CD4-positive, alpha-beta T cell treated with Interleukin-4 for 4 hours (primary cell): ENCODE data around the gene CEP164.
"Not testable (repeated sequence)": the region's sequence is repeated elsewhere in the genome, so short reads cannot be mapped to it uniquely, and the experiment has no call there.

Experiments
- DNase-seq: peaks from one replicate; pipeline ENCODE4 v3.0.0-alpha.2; 2020

The CEP164 gene

GRCh38 chr11:117399100-117399840 is 71.6 kb downstream of the CEP164 start:
- DNase-seq = not testable (repeated sequence)

GRCh38 chr11:117405898-117406297 is 78.2 kb downstream of the CEP164 start:
- not testable (repeated sequence) for DNase-seq

GRCh38 chr11:117407016-117407415 is 79.4 kb downstream of the CEP164 start:
- DNase-seq = no peak

GRCh38 chr11:117408356-117408755 is 80.7 kb downstream of the CEP164 start:
- no peak for DNase-seq

- no peak for DNase-seq
These were observed 81.9 kb downstream of the CEP164 start for GRCh38 chr11:117409511-117409910.

- DNase-seq = no peak
These were observed 82.6 kb downstream of the CEP164 start for GRCh38 chr11:117410238-117410637.

GRCh38 chr11:117410861-117411710 is 83.4 kb downstream of the CEP164 start:
- no peak for DNase-seq

- no peak for DNase-seq
These were observed 84.1 kb downstream of the CEP164 start for GRCh38 chr11:117411736-117412135.

- DNase-seq = no peak
These were observed 84.5 kb downstream of the CEP164 start for GRCh38 chr11:117412176-117412575.

- no peak for DNase-seq
These were observed 85.1 kb downstream of the CEP164 start for GRCh38 chr11:117412653-117413275.

- DNase-seq = no peak
These were observed 86.0 kb downstream of the CEP164 start for GRCh38 chr11:117413616-117414015.

- no peak for DNase-seq
These were observed 87.1 kb downstream of the CEP164 start for GRCh38 chr11:117414724-117415123.

- DNase-seq = no peak
These were observed 87.8 kb downstream of the CEP164 start for GRCh38 chr11:117415358-117415896.

GRCh38 chr11:117417342-117417741 is 89.7 kb downstream of the CEP164 start:
- no peak for DNase-seq

- no peak for DNase-seq
These were observed 90.2 kb downstream of the CEP164 start for GRCh38 chr11:117417856-117418255.

- DNase-seq = no peak
These were observed 91.3 kb downstream of the CEP164 start for GRCh38 chr11:117418737-117419481.

GRCh38 chr11:117419482-117420142 is 92.0 kb downstream of the CEP164 start:
- no peak for DNase-seq

GRCh38 chr11:117420143-117420485 is 92.5 kb downstream of the CEP164 start:
- no peak for DNase-seq

GRCh38 chr11:117420598-117420997 is 92.9 kb downstream of the CEP164 start:
- no peak for DNase-seq

GRCh38 chr11:117421041-117421440 is 93.4 kb downstream of the CEP164 start:
- no peak for DNase-seq

- no peak for DNase-seq
These were observed 93.8 kb downstream of the CEP164 start for GRCh38 chr11:117421476-117421875.

- no peak for DNase-seq
These were observed 95.5 kb downstream of the CEP164 start for GRCh38 chr11:117423046-117423575.
